Measurements from ENCODE around the gene UPK2.

UPK2 gene

DNA sequence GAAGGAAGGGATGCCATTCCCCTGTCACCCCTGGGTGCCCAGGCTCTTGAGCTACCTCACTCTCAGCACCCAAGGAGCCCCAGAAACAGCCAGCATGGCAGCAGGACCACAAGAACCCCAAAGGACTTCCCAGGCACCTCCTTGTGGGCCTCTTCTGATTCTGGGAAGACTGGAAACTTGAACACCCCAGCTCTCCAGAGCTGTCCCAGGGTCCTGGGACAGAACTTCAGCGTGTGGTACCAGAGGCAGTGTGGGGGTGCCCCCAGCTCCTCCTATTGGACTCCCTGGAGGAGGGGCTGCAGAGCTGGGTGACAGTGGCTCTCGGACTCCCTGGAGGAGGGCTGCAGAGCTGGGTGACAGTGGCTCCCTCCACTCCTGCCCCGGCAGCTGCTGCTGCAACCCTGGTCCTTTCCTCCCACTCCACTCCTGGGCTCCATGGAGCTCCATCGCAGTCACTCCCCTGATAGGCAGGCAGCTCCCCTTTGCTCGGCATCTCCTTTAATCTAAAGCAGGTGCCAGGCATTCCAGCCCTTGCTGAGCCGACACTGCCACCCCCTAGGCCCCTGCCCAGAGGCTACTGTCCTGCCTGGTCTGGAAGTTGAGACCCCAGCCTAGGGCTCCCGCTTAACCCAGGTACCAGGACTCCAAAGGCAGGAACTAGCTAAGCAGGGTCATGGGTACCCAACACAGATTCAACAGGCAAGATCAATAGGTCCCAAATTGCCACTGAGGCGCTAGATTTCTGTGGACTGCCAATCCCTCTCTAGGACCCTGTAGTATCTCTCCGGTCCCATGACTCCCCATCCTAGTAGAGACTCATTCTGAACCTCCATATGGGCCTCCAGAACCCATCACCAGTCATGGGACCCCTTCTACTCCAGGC, 33.1 kb upstream of the UPK2 start:
- H3K4me3 ChIP-seq (IDR thresholded peaks at IDR 0.05; ENCODE audit: insufficient read depth, low read depth, low read length) = no peak overlapping the region
- no peak overlapping the region for H2AFZ ChIP-seq (ENCODE audit: low read depth)
- no peaks in the 10 kb centered on the region for H3K79me2 ChIP-seq (ENCODE audit: insufficient read depth, low read depth)
- H3K36me3 ChIP-seq (ENCODE audit: insufficient read depth) = no peaks in the 10 kb centered on the region
- H3K27me3 ChIP-seq (ENCODE audit: insufficient read depth, low read depth) = no peaks in the 10 kb centered on the region
- TF ChIP-seq, protein P1, sequence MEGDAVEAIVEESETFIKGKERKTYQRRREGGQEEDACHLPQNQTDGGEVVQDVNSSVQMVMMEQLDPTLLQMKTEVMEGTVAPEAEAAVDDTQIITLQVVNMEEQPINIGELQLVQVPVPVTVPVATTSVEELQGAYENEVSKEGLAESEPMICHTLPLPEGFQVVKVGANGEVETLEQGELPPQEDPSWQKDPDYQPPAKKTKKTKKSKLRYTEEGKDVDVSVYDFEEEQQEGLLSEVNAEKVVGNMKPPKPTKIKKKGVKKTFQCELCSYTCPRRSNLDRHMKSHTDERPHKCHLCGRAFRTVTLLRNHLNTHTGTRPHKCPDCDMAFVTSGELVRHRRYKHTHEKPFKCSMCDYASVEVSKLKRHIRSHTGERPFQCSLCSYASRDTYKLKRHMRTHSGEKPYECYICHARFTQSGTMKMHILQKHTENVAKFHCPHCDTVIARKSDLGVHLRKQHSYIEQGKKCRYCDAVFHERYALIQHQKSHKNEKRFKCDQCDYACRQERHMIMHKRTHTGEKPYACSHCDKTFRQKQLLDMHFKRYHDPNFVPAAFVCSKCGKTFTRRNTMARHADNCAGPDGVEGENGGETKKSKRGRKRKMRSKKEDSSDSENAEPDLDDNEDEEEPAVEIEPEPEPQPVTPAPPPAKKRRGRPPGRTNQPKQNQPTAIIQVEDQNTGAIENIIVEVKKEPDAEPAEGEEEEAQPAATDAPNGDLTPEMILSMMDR (conservative IDR thresholded peaks at IDR 0.05; ENCODE audit: low read depth, low read length) = no peak
- no peak overlapping the region for H3K4me2 ChIP-seq
- H4K20me1 ChIP-seq (ENCODE audit: insufficient read depth) = no peaks in the 10 kb centered on the region
- H3K4me1 ChIP-seq (ENCODE audit: low read depth, poor library complexity, severe bottlenecking) = peaks cover 23% of the 10 kb centered on the region
- H3K9ac ChIP-seq = no peak overlapping the region
- H3K27ac ChIP-seq = no peak overlapping the region

DNA sequence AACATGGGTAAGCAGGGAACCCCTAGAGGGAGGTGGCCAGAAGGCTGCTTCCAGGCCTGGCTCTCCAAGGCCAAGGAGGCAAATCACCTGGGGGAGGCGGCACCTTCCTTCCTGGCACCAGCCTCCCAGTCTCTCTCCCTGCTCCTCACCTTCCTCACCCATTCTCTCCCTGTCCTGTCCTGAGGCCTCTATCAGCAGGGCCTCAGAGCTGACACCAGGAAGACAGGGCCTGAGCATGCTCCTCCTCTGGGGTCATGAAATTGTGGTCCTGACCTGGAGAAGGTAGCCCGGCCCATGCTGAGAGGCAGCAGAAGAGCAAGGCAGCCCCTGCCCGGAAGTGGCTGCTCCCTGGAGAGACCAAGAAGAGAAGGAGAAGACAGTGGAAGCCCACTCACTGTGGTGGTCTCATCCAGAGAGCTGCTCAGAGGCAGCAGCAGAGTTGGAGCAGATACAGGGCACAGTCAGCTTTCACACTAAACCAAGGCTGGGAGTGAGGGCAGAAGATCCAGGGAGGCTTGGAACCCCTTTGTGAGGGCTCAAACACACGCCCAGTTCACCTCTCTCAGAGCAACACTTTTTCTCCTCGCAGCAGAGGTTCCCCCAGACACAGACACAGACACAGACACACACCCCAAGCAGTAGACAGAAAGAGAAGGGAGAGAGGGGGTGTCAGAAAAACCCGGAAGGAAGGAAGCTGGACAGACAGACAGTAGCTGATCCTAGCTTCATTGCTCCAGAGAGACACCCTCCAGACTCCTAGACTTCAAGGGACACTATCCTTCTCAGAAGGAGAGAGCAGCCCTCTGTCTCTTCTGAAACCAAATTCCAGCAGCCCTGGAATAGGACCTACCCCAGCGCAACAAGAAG, 32.1 kb upstream of the UPK2 start:
- TF ChIP-seq, protein P1 (conservative IDR thresholded peaks at IDR 0.05; ENCODE audit: low read depth, low read length) = no peak
- H3K4me1 ChIP-seq (ENCODE audit: low read depth, poor library complexity, severe bottlenecking) = peaks cover 22% of the 10 kb centered on the region
- no peaks in the 10 kb centered on the region for H3K36me3 ChIP-seq (ENCODE audit: insufficient read depth)
- no peaks in the 10 kb centered on the region for H4K20me1 ChIP-seq (ENCODE audit: insufficient read depth)
- H3K27me3 ChIP-seq (ENCODE audit: insufficient read depth, low read depth) = no peaks in the 10 kb centered on the region
- peak overlapping the region; percentile 78; the same call in 1 of the 2 replicates for H3K4me2 ChIP-seq
- no peak overlapping the region for H2AFZ ChIP-seq (ENCODE audit: low read depth)
- H3K9ac ChIP-seq = no peak overlapping the region
- H3K4me3 ChIP-seq (IDR thresholded peaks at IDR 0.05; ENCODE audit: insufficient read depth, low read depth, low read length) = no peak overlapping the region
- no peak overlapping the region for H3K27ac ChIP-seq
- H3K79me2 ChIP-seq (ENCODE audit: insufficient read depth, low read depth) = no peaks in the 10 kb centered on the region

DNA sequence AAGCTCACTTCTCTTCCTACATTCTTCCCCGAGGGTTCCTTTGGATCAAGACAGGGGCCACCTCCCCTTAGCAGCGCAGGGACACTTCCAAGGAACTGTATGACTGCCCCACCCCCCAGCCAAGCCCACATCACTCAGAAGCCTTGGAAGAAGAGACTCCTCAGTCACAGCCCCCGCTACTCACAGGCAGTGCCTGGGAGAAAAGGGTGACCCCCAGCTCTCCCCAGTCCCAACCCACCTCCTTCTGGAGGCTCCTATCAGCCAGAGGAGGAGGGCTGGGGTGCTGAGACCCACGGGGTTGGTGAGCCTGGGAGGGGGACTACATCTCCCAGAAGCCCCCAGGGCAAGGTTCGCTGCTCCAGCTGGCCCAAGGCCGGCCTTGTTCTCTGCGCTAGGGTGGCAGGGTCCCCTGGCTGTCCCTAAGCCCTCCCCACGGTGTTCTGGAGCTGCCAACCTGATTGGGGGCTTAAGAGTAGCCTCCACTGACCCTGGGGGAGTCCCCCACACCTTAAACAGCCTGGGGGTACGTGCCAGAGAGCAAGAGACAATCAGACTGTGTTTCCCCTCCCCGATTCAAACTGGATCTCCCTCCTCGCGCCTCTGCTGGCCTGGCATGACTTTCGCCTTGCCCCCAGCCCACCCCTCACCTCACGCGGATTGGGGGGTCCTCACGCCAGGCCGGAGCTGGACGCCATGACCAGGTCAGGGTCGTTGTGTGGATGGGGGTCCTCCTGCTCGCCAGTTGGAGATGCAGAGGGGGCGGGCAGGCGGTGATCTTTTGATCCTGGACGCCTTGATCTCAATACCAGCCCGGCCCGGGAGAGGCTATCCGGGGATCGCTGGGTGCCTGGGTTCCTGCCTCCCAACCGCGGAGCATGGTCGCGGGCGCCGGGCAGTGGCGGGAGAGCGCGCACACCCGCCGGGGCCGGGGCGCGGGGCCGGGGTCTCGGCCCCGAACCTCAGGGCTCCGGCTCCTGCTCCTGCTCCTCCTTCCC, 31.2 kb upstream of the UPK2 start:
- H2AFZ ChIP-seq (ENCODE audit: low read depth) = peak overlapping the region; percentile 59; the same call in 1 of the 2 replicates
- H3K27ac ChIP-seq = no peak overlapping the region; the same call in 1 of the 2 replicates
- H3K27me3 ChIP-seq (ENCODE audit: insufficient read depth, low read depth) = no peaks in the 10 kb centered on the region
- TF ChIP-seq, protein P1 (conservative IDR thresholded peaks at IDR 0.05; ENCODE audit: low read depth, low read length) = no peak
- H4K20me1 ChIP-seq (ENCODE audit: insufficient read depth) = no peaks in the 10 kb centered on the region
- H3K36me3 ChIP-seq (ENCODE audit: insufficient read depth) = no peaks in the 10 kb centered on the region
- H3K4me1 ChIP-seq (ENCODE audit: low read depth, poor library complexity, severe bottlenecking) = peaks cover 22% of the 10 kb centered on the region
- H3K79me2 ChIP-seq (ENCODE audit: insufficient read depth, low read depth) = no peaks in the 10 kb centered on the region
- H3K9ac ChIP-seq = peak overlapping the region; percentile 37; the same call in 1 of the 2 replicates
- peak overlapping the region; percentile 78 for H3K4me2 ChIP-seq
- no peak overlapping the region for H3K4me3 ChIP-seq (IDR thresholded peaks at IDR 0.05; ENCODE audit: insufficient read depth, low read depth, low read length)

Data from KMS-11 (cell line).